Renal cortex interstitium (tissue), 11 donors: Measurements from ENCODE around the gene RHOF. TPM values are rescaled to one million over a fixed set of nuclear protein-coding genes. Genes with fewer than 3 reads are reported as not detected.

Experiments used
- DNase-seq, 11 donors: peaks; one replicate each; pipeline ENCODE4 v3.0.0-alpha.2; 2013; ENCODE audit warnings: low read depth in 9 of 11, low spot score in 4 of 11; ENCODE audit errors: extremely low read depth in 1 of 11
- polyA plus RNA-seq, 3 donors: library from polyadenylated mRNA; unstranded; fragments of 120-200 nt; gene quantifications; one replicate each; pipeline ENCODE4 v1.2.1, GENCODE V29; 2013; ENCODE audit not compliant: insufficient read length in 3 of 3

RHOF gene
- polyA plus RNA-seq, 3 donors = 12.6 to 17.9 (median 13.4) TPM

DNA sequence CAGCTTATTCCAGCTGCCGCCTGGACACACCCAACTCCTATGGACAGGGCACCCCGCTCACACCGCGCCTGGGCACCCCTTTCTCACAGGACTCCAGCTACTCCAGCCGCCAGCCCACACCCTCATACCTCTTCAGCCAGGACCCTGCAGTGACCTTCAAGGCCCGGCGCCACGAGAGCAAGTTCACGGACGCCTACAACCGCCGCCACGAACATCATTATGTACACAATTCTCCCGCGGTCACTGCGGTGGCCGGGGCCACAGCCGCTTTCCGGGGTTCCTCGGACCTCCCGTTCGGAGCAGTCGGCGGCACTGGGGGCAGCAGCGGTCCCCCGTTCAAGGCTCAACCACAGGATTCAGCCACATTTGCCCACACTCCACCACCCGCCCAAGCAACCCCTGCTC, 16.2 kb upstream of the RHOF start:
- no peak for DNase-seq

GRCh38 chr12:121808623-121809022, 15.1 kb upstream of the RHOF start:
- no peak for DNase-seq

DNA sequence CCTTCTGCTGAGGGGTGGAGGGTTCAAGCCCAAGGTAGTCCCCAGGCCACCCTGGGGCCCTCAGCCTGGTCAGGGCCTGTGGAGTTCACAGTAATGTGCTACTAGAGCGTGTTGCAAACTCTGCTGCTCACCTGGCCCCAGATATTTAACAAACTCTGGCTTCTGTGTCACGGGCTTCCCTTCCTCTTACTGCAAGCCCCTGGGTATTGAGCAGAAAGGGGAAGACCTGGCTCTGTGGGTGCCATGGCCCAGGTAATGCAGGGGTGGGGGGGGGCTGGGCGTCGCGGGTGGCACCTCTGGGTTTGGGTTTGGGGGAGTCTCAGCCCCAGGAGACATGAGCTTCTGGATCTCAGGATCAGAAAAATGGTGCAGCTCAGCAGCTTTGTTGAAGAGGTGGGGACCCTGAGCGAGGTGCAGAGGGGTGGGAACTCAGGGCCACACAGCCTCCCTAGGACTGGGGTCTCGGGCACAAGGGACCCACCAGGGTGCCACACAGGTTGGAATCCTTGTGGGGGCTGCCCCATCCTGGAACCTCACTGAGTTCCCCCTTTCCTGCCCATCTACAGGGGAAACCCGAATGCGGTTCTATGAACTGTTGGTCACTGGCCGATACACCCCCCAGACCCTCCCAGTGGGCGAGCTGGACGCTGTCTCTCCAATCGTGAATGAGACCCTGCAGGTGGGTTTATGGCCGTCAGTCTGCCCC, 14.3 kb upstream of the RHOF start:
- DNase-seq = no peak

GRCh38 chr12:121806546-121807423, 13.3 kb upstream of the RHOF start:
- DNase-seq = no peak

DNA sequence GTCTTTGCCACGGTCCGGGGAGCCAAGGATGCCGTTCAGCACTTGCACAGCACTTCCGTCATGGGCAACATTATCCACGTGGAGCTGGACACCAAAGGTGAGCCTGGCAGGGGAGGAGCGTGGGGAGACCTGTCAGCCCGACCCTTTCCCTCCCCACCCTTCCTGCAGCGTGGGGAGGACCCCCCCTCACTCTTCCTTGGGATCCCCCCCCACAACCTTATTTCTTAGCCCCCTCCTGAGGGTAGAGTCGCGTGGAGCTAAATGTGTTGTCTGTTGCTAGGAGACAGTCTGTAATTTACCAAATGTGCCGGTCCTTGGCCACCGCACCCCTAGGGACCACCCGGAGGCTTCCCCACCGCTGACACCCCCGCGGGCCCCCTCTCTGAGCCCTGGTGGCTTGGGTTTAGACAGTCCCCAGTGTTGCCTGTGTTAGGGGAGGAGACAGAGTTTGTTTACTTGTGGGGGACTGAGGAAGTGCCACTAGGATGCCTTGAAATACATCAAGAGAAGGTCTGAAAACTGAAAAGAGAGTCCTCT, 12.6 kb upstream of the RHOF start:
- no peak for DNase-seq

DNA sequence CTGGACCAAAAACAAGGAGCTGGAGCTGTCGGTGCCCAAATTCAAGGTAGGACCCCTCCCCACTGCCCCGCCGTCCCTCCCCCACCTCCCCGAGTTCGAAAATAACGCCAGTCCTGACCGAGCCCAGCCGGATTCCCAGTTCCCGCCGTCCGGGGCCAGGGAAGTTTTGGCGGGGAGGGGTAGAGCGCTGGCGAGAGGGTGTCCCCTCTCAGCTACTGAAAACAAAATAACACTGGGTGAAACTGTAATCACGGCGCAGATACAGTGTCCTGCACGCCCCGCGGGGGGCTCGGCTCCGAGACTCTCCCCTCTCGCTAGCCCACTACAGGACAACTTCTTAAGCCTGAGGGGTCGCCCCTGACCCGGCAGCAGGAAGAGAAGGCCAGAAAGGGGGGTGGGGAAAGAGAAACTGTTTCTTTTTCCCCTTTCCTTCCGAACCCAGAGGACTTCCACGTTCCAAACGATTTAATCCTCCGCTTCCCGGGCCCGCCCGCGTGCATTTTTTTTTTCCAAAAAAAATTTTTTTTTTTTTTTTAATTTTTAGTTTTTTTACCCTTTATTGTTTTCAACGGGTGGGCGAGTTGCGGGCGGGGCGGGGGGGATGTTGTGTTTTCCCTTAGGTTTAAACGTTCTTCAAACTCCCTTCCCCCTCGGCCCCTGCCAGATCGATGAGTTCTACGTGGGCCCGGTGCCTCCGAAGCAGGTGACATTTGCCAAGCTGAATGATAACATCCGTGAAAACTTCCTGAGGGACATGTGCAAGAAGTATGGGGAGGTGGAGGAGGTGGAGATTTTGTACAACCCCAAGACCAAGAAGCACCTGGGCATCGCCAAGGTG, 11.9 kb upstream of the RHOF start:
- no peak for DNase-seq

GRCh38 chr12:121804417-121805111, 11.1 kb upstream of the RHOF start:
- DNase-seq = no peak

GRCh38 chr12:121803861-121804416, 10.5 kb upstream of the RHOF start, which contains the start of gene SETD1B:
Gene SETD1B (plus strand): TSS chr12:121804009. CDS start chr12:121804738, 729 bp downstream.
- DNase-seq = no peak

GRCh38 chr12:121802843-121803698, 9.6 kb upstream of the RHOF start:
- DNase-seq = peak in 10 of 11 donors; percentile 85 to 96 (median 94)

- no peak for DNase-seq
Observed at GRCh38 chr12:121802485-121802842, 9.0 kb upstream of the RHOF start.

DNA sequence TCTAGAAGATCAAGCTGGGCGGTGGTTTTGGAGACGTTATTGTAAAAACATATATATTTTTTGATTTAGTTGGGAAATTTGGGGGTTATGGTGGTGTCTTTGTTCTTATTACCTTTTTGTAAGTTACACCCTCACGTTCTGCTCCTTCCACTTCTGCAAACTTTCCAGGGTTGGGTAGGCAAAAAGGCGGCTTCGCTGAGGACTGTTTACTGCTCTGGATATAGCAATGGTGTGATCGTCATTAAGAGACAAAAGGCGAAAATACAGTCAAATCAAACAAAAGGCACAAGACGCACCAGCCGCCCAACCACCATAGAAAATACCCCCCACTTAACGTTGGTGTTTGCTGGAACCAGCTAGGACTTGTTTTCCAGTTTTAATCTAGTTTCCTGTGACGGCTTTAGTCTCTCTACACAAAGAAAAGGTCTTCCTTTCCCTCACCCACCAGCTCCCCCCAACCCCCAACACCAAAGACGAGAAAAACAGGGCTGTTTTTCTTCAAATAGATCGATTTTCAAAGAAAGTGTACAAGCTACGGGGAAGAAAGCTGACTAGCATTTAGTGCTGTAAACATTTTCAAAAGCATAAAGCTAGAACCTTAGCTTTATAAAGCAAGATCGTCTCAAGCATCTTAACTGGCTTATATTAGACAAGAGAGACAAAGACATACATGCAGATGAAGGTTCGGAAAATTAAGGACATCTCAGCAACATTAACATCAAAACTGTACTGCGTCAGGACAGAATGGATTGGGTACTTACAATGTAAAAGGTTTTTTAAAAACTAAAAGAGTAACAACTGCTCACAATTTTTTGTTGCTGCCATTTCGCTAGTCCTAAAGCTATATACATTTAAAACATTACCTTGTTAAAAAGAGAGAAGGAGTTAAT, 8.4 kb upstream of the RHOF start:
- no peak for DNase-seq

GRCh38 chr12:121800694-121801594, 7.5 kb upstream of the RHOF start:
- no peak for DNase-seq

GRCh38 chr12:121799842-121800693, 6.6 kb upstream of the RHOF start:
- no peak for DNase-seq

DNA sequence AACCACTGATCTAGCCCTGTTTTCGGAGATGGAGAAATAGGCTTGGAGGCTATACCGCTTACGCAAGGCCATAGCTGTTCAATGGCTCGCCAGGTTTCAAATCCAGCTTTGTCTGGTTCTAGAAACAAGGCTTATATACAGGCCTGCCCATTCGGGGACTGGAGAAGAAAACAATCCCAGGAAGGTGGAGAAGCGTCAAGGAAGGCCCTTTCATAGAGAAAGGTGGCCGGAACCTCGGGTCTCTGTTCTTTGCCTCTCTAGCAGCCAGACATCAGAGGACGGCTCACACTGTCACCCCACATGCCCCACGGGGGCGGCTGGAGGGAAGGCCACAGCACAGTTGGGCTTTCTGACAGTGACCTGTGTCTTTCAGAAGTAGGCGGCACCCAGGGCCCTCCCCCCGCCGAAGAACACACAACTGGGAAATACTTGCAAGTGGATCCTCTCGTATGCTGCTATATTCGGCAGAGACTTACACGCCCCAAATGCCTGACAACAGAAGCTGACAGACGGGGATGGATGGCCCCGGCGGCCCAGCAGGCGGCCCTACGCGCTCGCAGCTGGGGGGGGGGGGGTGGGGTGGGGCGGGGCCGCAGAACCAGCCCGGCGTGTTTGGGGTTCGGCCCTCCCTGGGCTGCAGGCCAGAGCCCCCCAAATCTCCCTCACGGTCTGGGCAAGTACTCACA, 5.8 kb upstream of the RHOF start:
- DNase-seq = no peak
